Endothelial cell of umbilical vein (primary cell): ENCODE results near the gene TRPT1. TPM values are rescaled to one million over a fixed set of nuclear protein-coding genes. Genes with fewer than 3 reads are reported as not detected.

Source experiments
- BruUV-seq: library from RNA; stranded (reverse); fragments of 400-500 nt; replicated peaks from 2 replicates; lab custom pipeline; 2021; lab: Mats Ljungman, UMichigan
- CTCF ChIA-PET: fragments of 300-600, 350-600 bp; sonication (Branson Sonifier 250); formaldehyde crosslinking; loops from one replicate; lab custom pipeline; 2021; ENCODE audit warnings: antibody characterized with exemption, inconsistent platforms; lab: Charles Lee
- POLR2A ChIA-PET: fragments of 300-600, 350-600 bp; sonication (Branson Sonifier 250); formaldehyde crosslinking; loops from one replicate; lab custom pipeline; 2021; ENCODE audit warnings: antibody characterized with exemption, inconsistent platforms; lab: Charles Lee
- DNase-seq: peaks from one replicate; pipeline ENCODE4 v3.0.0-alpha.2; 2011; ENCODE audit warnings: low read depth, low spot score
- FAIRE-seq: peaks from 2 replicates; lab custom pipeline; 2011; peaks lifted over from hg19 to GRCh38; lab: Jason Lieb, UNC
- H2AFZ ChIP-seq: 2 replicates; pipeline ENCODE4 v1.6.0; 2012; ENCODE audit warnings: low read depth, low read length, control low read depth, inconsistent platforms
- H3K27ac ChIP-seq: 2 replicates; pipeline ENCODE4 v1.5.1; 2011; ENCODE audit warnings: low read depth, mild to moderate bottlenecking, control low read depth, low read length, moderate library complexity; ENCODE audit not compliant: insufficient read depth
- H3K27me3 ChIP-seq, 2 experiments: 2 replicates each; pipeline versions ENCODE4 v1.6.0 to v1.6.1; 2011; ENCODE audit warnings: low read length in 2 of 2, mixed read lengths in 1 of 2; ENCODE audit not compliant: control insufficient read depth in 2 of 2, insufficient read depth in 2 of 2
- H3K36me3 ChIP-seq, 2 experiments: 2 replicates in 1 of 2; 3 replicates in 1 of 2; pipeline ENCODE4 v1.5.1; 2011; ENCODE audit warnings: low read length in 2 of 2, mild to moderate bottlenecking in 1 of 2, moderate library complexity in 1 of 2; ENCODE audit not compliant: control insufficient read depth in 2 of 2, insufficient read depth in 2 of 2; ENCODE audit errors: extremely low read depth in 1 of 2
- H3K4me1 ChIP-seq: 3 replicates; pipeline ENCODE4 v1.5.1; 2011; ENCODE audit warnings: mild to moderate bottlenecking, low read length; ENCODE audit not compliant: control insufficient read depth, insufficient read depth; ENCODE audit errors: extremely low read depth
- H3K4me2 ChIP-seq: 2 replicates; pipeline ENCODE4 v1.6.1; 2011; ENCODE audit warnings: low read length, control low read depth, mixed read lengths; ENCODE audit not compliant: insufficient read depth
- H3K4me3 ChIP-seq, 3 experiments: fragments of 200-600 bp in 1 of 3; sonication (generic), shearing (Covaris generic) in 1 of 3; replicated peaks in 1 of 3; 2 replicates each; pipeline ENCODE4 v1.5.1; 2011 to 2016; ENCODE audit warnings: control low read depth in 3 of 3, low read length in 3 of 3, mild to moderate bottlenecking in 2 of 3, inconsistent platforms in 1 of 3, low read depth in 1 of 3, moderate library complexity in 1 of 3; ENCODE audit not compliant: insufficient read depth in 1 of 3
- H3K79me2 ChIP-seq: 2 replicates; pipeline ENCODE4 v1.6.0; 2012; ENCODE audit warnings: low read length, inconsistent platforms; ENCODE audit not compliant: control insufficient read depth, insufficient read depth
- H3K9ac ChIP-seq: replicated peaks from 2 replicates; pipeline ENCODE3; 2011; ENCODE audit warnings: low read length, control low read depth; ENCODE audit not compliant: insufficient read depth; ENCODE audit errors: extremely low read depth
- H3K9me1 ChIP-seq: replicated peaks from 3 replicates; pipeline ENCODE4 v1.6.0; 2011; ENCODE audit warnings: mild to moderate bottlenecking, low read length; ENCODE audit not compliant: control insufficient read depth, insufficient read depth; ENCODE audit errors: extremely low read depth
- H3K9me3 ChIP-seq: replicated peaks from 2 replicates; pipeline ENCODE4 v1.5.1; 2012; ENCODE audit warnings: low read length, inconsistent platforms; ENCODE audit not compliant: control insufficient read depth, insufficient read depth
- H4K20me1 ChIP-seq: replicated peaks from 2 replicates; pipeline ENCODE3; 2011; ENCODE audit warnings: mild to moderate bottlenecking, low read length; ENCODE audit not compliant: control insufficient read depth, insufficient read depth; ENCODE audit errors: extremely low read depth
- EZH2 ChIP-seq: IDR thresholded peaks from 2 replicates; pipeline ENCODE4 v1.6.1; 2012; ENCODE audit warnings: borderline replicate concordance, low read depth, mild to moderate bottlenecking, moderate library complexity, low read length, inconsistent platforms; ENCODE audit not compliant: severe bottlenecking
- FOS ChIP-seq: IDR thresholded peaks from 2 replicates; pipeline ENCODE4 v1.6.1; 2011; ENCODE audit warnings: mild to moderate bottlenecking, low read length, moderate library complexity, borderline replicate concordance; ENCODE audit not compliant: insufficient read depth
- GATA2 ChIP-seq: IDR thresholded peaks from 2 replicates; pipeline ENCODE4 v1.7.0; 2011; ENCODE audit warnings: low read depth, mild to moderate bottlenecking, moderate library complexity, mixed read lengths, low read length; ENCODE audit not compliant: insufficient read length, insufficient read depth
- JUN ChIP-seq: IDR thresholded peaks from 2 replicates; pipeline ENCODE4 v1.6.1; 2011; ENCODE audit warnings: borderline replicate concordance, low read depth; ENCODE audit not compliant: insufficient read length, insufficient read depth
- MAX ChIP-seq: IDR thresholded peaks from 2 replicates; pipeline ENCODE4 v1.6.1; 2011; ENCODE audit not compliant: insufficient read depth, insufficient read length
- MYC ChIP-seq: IDR thresholded peaks from one replicate; pipeline ENCODE4 v1.6.1; 2011; ENCODE audit warnings: mild to moderate bottlenecking, low read depth, low read length
- POLR2AphosphoS5 ChIP-seq: IDR thresholded peaks from 2 replicates; pipeline ENCODE4 v1.6.1; 2012; ENCODE audit warnings: low read depth, mild to moderate bottlenecking, control low read depth, low read length, moderate library complexity; ENCODE audit not compliant: insufficient read depth
- dilution Hi-C: fragments of 300-500 bp; cut with MboI; formaldehyde crosslinking; loops from one replicate; pipeline ENCODE4 v1.15.0; 2019; ENCODE audit warnings: low sequenced_read_pairs; ENCODE audit not compliant: extremely low pct_ligation_motif_present
- intact Hi-C: fragments of 100-400 bp; cut with micrococcal nuclease; formaldehyde crosslinking; loops from one replicate; pipeline ENCODE4 v1.10.0; 2022
- polyA plus RNA-seq, 4 experiments: library from polyadenylated mRNA; depleted of rRNA in 3 of 4; stranded (reverse) in 3 of 4; unstranded in 1 of 4; fragments of >200 nt; gene quantifications; 2 replicates each; pipeline versions ENCODE4 v1.2.1 to v1.2.3, GENCODE V29; 2011 to 2012; ENCODE audit warnings: missing spikeins in 1 of 4
- total RNA-seq: library from RNA; stranded (reverse); gene quantifications from 2 replicates; pipeline ENCODE4 v1.2.3, GENCODE V29; 2021

TRPT1 gene
- total and polyA plus RNA-seq, 2 donors (not counting 3 experiments of a cell fraction or from before 2014, with no cell fraction given): 26.2 to 56.6 TPM

- TF ChIP-seq MYC: no peak
- no peak for TF ChIP-seq MAX
- TF ChIP-seq POLR2AphosphoS5: no peak
- no peak for TF ChIP-seq FOS
- intact Hi-C loops (no loop called here), dilution Hi-C loops (no loop called here)
- ChIA-PET CTCF (interaction anchor here (1.4 kb wide), 1 partner anchor 34 kb away, joined by 3 read pairs; the partner anchor contains the start of gene STIP1), POLR2A (no interaction called here)
- Histone ChIP-seq H3K36me3 (peaks cover 0 to 6% of the 10 kb centered on the region in 2 experiments), H3K9me1 (no peaks in the 10 kb centered on the region), H3K27ac (no peak overlapping the region), H3K4me1 (no peaks in the 10 kb centered on the region), H3K9me3 (no peaks in the 10 kb centered on the region), H3K4me2 (no peak overlapping the region), H2AFZ (no peak overlapping the region), H3K4me3 (no peak overlapping the region), H3K27me3 (no peaks in the 10 kb centered on the region), H3K79me2 (no peaks in the 10 kb centered on the region), H4K20me1 (no peaks in the 10 kb centered on the region), H3K9ac (no peak overlapping the region)
- DNase-seq: no peak
- no peak for FAIRE-seq
- BruUV-seq: no TSS peak
Observed at GRCh38 chr11:64219755-64220154, 6.2 kb downstream of the TRPT1 start.

GRCh38 chr11:64219354-64219684 lies 6.7 kb downstream of the TRPT1 start:
- Histone ChIP-seq H3K4me1 (no peaks in the 10 kb centered on the region), H3K4me2 (no peak overlapping the region), H2AFZ (no peak overlapping the region), H3K9me1 (no peaks in the 10 kb centered on the region), H3K79me2 (no peaks in the 10 kb centered on the region), H3K36me3 (peaks cover 0 to 6% of the 10 kb centered on the region in 2 experiments), H3K27ac (no peak overlapping the region), H3K4me3 (no peak overlapping the region), H3K9me3 (no peaks in the 10 kb centered on the region), H3K9ac (no peak overlapping the region), H4K20me1 (no peaks in the 10 kb centered on the region), H3K27me3 (no peaks in the 10 kb centered on the region)
- intact Hi-C loops (no loop called here), dilution Hi-C loops (no loop called here)
- no peak for DNase-seq
- CTCF ChIA-PET: interaction anchor here (1.4 kb wide), 1 partner anchor 34 kb away, joined by 3 read pairs; the partner anchor contains the start of gene STIP1
- FAIRE-seq: no peak
- POLR2A ChIA-PET: no interaction called here
- TF ChIP-seq FOS (no peak), GATA2 (no peak), JUN (no peak), EZH2 (no peak), MYC (no peak)
- BruUV-seq: no TSS peak
